GM12878 (cell line): ENCODE results near the gene UST. TPM values are rescaled to one million over a fixed set of nuclear protein-coding genes. Genes with fewer than 3 reads are reported as not detected.

Experiments
- ATAC-seq: fragments of 200-7000 bp; cut with Tn5 transposase; 3 replicates; pipeline ENCODE4 v1.9.1; 2020; ENCODE audit warnings: mild to moderate bottlenecking, moderate library complexity
- BruUV-seq: library from RNA; stranded (reverse); fragments of 400-500 nt; replicated peaks from 2 replicates; lab custom pipeline; 2021; lab: Mats Ljungman, UMichigan
- CTCF ChIA-PET: fragments of 300-600 bp; sonication (Branson Sonifier 250); formaldehyde crosslinking; extraction: SDS; loops from one replicate; lab custom pipeline; 2021; ENCODE audit warnings: inconsistent platforms; lab: Yijun Ruan, JAX
- POLR2A ChIA-PET: fragments of 350-600 bp; formaldehyde crosslinking; extraction: SDS; loops from one replicate; lab custom pipeline; 2021; ENCODE audit warnings: inconsistent platforms; lab: Charles Lee
- RAD21 ChIA-PET: fragments of 300-600 bp; sonication (Branson Sonifier 250); formaldehyde crosslinking; loops from one replicate; lab custom pipeline; 2023; ENCODE audit warnings: antibody characterized with exemption; ENCODE audit not compliant: unreplicated experiment; lab: Charles Lee
- SMC1A ChIA-PET: fragments of 300-600 bp; sonication (Branson Sonifier 250); formaldehyde crosslinking; loops from one replicate; lab custom pipeline; 2023; ENCODE audit not compliant: unreplicated experiment, uncharacterized antibody; lab: Charles Lee
- DNase-seq: peaks from one replicate; pipeline ENCODE4 v3.0.0-alpha.2; 2011; ENCODE audit warnings: low read depth, low spot score
- FAIRE-seq: peaks from 3 replicates; lab custom pipeline; 2011; peaks lifted over from hg19 to GRCh38; lab: Jason Lieb, UNC
- H2AFZ ChIP-seq: 2 replicates; pipeline ENCODE4 v1.6.0; 2011; ENCODE audit warnings: low read depth, low read length, control low read depth; ENCODE audit not compliant: control insufficient read depth
- H3K27ac ChIP-seq: 2 replicates; pipeline ENCODE4 v1.5.1; 2011; ENCODE audit warnings: control low read depth; ENCODE audit not compliant: control insufficient read depth, insufficient read depth
- H3K27me3 ChIP-seq, 2 experiments: replicated peaks in 1 of 2; 2 replicates each; pipeline versions ENCODE4 v1.6.0 to v1.6.1; 2011; ENCODE audit warnings: low read length in 1 of 2; ENCODE audit not compliant: control insufficient read depth in 2 of 2, insufficient read depth in 2 of 2
- H3K36me3 ChIP-seq, 2 experiments: 2 replicates each; pipeline ENCODE4 v1.5.1; 2011; ENCODE audit warnings: low read length in 1 of 2; ENCODE audit not compliant: control insufficient read depth in 2 of 2, insufficient read depth in 2 of 2
- H3K4me1 ChIP-seq: 2 replicates; pipeline ENCODE4 v1.6.1; 2011; ENCODE audit warnings: mild to moderate bottlenecking, low read length, moderate library complexity, mixed read lengths; ENCODE audit not compliant: control insufficient read depth, insufficient read depth
- H3K4me2 ChIP-seq: 2 replicates; pipeline ENCODE4 v1.6.0; 2011; ENCODE audit warnings: control low read depth; ENCODE audit not compliant: control insufficient read depth, insufficient read depth
- H3K4me3 ChIP-seq: fragments of 200-600 bp; sonication (generic); 2 replicates; pipeline ENCODE4 v1.5.1; 2016
- H3K79me2 ChIP-seq: 2 replicates; pipeline ENCODE4 v1.6.0; 2011; ENCODE audit warnings: low read length; ENCODE audit not compliant: control insufficient read depth, insufficient read depth
- H3K9ac ChIP-seq: 2 replicates; pipeline ENCODE4 v1.8.0; 2011; ENCODE audit warnings: low read length, control low read depth, mixed read lengths; ENCODE audit not compliant: control insufficient read depth, insufficient read depth
- H3K9me3 ChIP-seq: replicated peaks from 3 replicates; pipeline ENCODE4 v1.5.1; 2011; ENCODE audit warnings: mild to moderate bottlenecking, low read length; ENCODE audit not compliant: control insufficient read depth, insufficient read depth
- H4K20me1 ChIP-seq: 2 replicates; pipeline ENCODE4 v1.6.0; 2011; ENCODE audit not compliant: control insufficient read depth, insufficient read depth
- CHD2 ChIP-seq: IDR thresholded peaks from 2 replicates; pipeline ENCODE4 v1.6.1; 2011; ENCODE audit warnings: low read depth, low read length, improper control_type of control experiment, borderline replicate concordance
- EP300 ChIP-seq, 2 experiments: fragments of 150-350 bp in 1 of 2; IDR thresholded peaks; 2 replicates each; pipeline ENCODE4 v1.6.1; 2011 to 2012; ENCODE audit warnings: low read depth in 2 of 2, low read length in 2 of 2, borderline replicate concordance in 1 of 2, improper control_type of control experiment in 1 of 2, inconsistent platforms in 1 of 2; ENCODE audit not compliant: control insufficient read depth in 1 of 2
- ESRRA ChIP-seq: IDR thresholded peaks from 2 replicates; pipeline ENCODE4 v1.6.1; 2012; ENCODE audit warnings: mild to moderate bottlenecking, low read length, improper control_type of control experiment
- FOXK2 ChIP-seq: fragments of 450-650 bp; IDR thresholded peaks from 2 replicates; pipeline ENCODE4 v1.6.1; 2017; ENCODE audit warnings: mild to moderate bottlenecking, moderate library complexity
- HCFC1 ChIP-seq: fragments of 150-350 bp; IDR thresholded peaks from 2 replicates; pipeline ENCODE4 v1.6.1; 2014; ENCODE audit warnings: low read length
- RB1 ChIP-seq: fragments of 450-650 bp; formaldehyde crosslinking; IDR thresholded peaks from 2 replicates; pipeline ENCODE4 v1.6.1; 2017; ENCODE audit warnings: mild to moderate bottlenecking, borderline replicate concordance
- SP1 ChIP-seq: IDR thresholded peaks from one replicate; pipeline ENCODE4 v1.6.1; 2011; ENCODE audit warnings: low read depth, low read length
- TBL1XR1 ChIP-seq: IDR thresholded peaks from 2 replicates; pipeline ENCODE4 v1.6.1; 2012; ENCODE audit warnings: low read depth, low read length, improper control_type of control experiment
- WRNIP1 ChIP-seq: IDR thresholded peaks from 2 replicates; pipeline ENCODE4 v1.6.1; 2011; ENCODE audit warnings: low read depth, low read length, improper control_type of control experiment, borderline replicate concordance
- ZZZ3 ChIP-seq: IDR thresholded peaks from 2 replicates; pipeline ENCODE4 v1.6.1; 2011; ENCODE audit warnings: low read depth; ENCODE audit not compliant: control insufficient read depth, insufficient read length
- WGBS: methylation state at CpG from one replicate; pipeline ENCODE4 v1.1.6; 2016; ENCODE audit warnings: low lambda C conversion rate; ENCODE audit not compliant: insufficient replicate concordance, insufficient coverage; ENCODE audit errors: missing lambda C conversion rate; 5-methylcytosine and 5-hydroxymethylcytosine counted together
- in situ Hi-C: fragments of 300-500 bp; cut with MboI; formaldehyde crosslinking; loops from 9 replicates; pipeline ENCODE4 v1.14.3; 2018; ENCODE audit warnings: mixed read lengths
- intact Hi-C: fragments of 100-400 bp; cut with micrococcal nuclease; formaldehyde crosslinking; loops from one replicate; pipeline ENCODE4 v1.14.2; 2022; ENCODE audit not compliant: unreplicated experiment
- polyA plus RNA-seq, 11 experiments: library from polyadenylated mRNA; depleted of rRNA in 4 of 11; unstranded in 6 of 11; stranded (reverse) in 5 of 11; fragments of >200 nt; fragmentation: Nextera tagmentation in 4 of 11; fragmentation: Illumina TruSeq in 1 of 11; extraction: Ambion mirVana in 4 of 11; extraction: Trizol in 1 of 11; gene quantifications; 1 replicate in 1 of 11; 2 replicates in 10 of 11; pipeline versions ENCODE4 v1.2.1 to v1.2.3, GENCODE V29; 2011 to 2016; ENCODE audit warnings: inconsistent platforms in 2 of 11, missing spikeins in 2 of 11, low read depth in 1 of 11
- total RNA-seq, 4 experiments: library from RNA; depleted of rRNA in 3 of 4; stranded (reverse); fragments of >200 nt in 3 of 4; fragmentation: Illumina TruSeq in 1 of 4; extraction: Trizol in 1 of 4; gene quantifications; 2 replicates each; pipeline versions ENCODE4 v1.2.1 to v1.2.3, GENCODE V29; 2013 to 2021
- TF ChIP-seq, protein P1 (sequence below): fragments of 150-350 bp; IDR thresholded peaks from 2 replicates; pipeline ENCODE4 v1.6.1; 2014; ENCODE audit warnings: mild to moderate bottlenecking, low read depth, low read length
- TF ChIP-seq, protein P2 (sequence below): IDR thresholded peaks from 2 replicates; pipeline ENCODE4 v1.6.1; 2011; ENCODE audit warnings: borderline replicate concordance, low read depth, mild to moderate bottlenecking, moderate library complexity, mixed read lengths, low read length; ENCODE audit not compliant: insufficient read depth; ENCODE audit errors: extremely low read length
- TF ChIP-seq, protein P3 (sequence below): fragments of 150-350 bp; IDR thresholded peaks from 2 replicates; pipeline ENCODE4 v1.6.1; 2016; ENCODE audit warnings: low read depth, low read length

UST gene
- total and polyA plus RNA-seq, 10 of the 15 experiments (the other 5 are each of a cell fraction or from before 2014, with no cell fraction given) = 0.74 to 43.3 (median 2.2) TPM

DNA sequence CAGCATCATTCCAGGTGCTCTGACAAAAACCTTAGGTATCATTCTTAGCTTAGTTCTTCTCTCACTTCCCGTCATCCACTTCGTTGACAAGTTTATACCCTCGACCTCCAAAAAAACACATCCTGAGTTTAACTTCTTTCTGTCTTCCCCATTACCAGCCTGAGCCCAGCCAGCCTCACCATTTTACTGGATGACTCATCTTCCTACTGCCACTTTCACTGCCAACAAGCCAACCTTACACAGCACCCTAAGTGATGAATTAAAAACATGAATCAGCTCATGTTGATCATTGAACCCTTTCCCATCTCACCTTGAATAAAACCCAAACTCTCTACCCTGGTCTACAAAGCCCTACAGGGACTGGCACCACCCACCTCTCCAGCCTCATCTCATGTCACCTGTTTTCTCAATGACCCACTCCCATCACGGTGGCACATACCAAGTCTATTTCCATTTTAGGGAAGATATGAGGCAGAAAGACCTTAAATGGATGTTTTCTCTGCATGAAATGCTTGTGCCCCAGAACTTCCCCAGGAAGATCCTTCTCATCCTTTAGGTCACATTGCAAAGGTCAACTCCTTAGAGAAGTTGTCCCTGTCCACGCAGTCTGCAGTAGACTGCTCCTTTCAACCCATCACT is 9.9 kb upstream of the UST start (continued):
- TF ChIP-seq SP1 = no peak
- TF ChIP-seq RB1 = no peak
- TF ChIP-seq EP300 (IDR thresholded peaks at IDR 0.05; ENCODE audit: borderline replicate concordance in 1 of 2, control insufficient read depth in 1 of 2, low read depth in 2 of 2, low read length in 2 of 2) = no peak
- TF ChIP-seq, protein P1, sequence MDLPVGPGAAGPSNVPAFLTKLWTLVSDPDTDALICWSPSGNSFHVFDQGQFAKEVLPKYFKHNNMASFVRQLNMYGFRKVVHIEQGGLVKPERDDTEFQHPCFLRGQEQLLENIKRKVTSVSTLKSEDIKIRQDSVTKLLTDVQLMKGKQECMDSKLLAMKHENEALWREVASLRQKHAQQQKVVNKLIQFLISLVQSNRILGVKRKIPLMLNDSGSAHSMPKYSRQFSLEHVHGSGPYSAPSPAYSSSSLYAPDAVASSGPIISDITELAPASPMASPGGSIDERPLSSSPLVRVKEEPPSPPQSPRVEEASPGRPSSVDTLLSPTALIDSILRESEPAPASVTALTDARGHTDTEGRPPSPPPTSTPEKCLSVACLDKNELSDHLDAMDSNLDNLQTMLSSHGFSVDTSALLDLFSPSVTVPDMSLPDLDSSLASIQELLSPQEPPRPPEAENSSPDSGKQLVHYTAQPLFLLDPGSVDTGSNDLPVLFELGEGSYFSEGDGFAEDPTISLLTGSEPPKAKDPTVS = no peak
- no peak for TF ChIP-seq TBL1XR1

DNA sequence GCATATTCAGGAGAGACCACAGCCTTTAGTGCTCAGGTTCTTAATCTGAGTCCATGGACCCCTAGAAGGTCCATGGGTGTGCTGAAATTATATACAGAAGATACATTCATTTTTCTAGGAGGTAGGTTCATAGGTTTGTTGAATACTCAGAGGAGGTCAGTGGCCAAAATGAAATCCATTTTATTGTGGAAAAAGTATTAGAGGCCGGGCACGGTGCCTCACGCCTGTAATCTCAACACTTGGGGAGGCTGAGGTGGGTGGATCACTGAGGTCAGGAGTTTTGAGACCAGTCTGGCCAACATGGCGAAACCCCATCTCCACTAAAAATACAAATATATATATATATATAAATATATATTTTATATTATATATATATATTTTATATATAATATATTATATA is 9.0 kb upstream of the UST start:
- Histone ChIP-seq H3K79me2 (no peaks in the 10 kb centered on the region), H3K4me1 (no peaks in the 10 kb centered on the region), H3K9me3 (no peaks in the 10 kb centered on the region; the same call in 2 of the 3 replicates), H3K27me3 (peaks cover 0 to 2% of the 10 kb centered on the region in 2 experiments; a peak in 3 of 4 replicates), H3K27ac (no peak overlapping the region), H3K36me3 (no peaks in the 10 kb centered on the region), H3K9ac (no peak overlapping the region), H4K20me1 (no peaks in the 10 kb centered on the region), H3K4me3 (no peak overlapping the region), H2AFZ (no peak overlapping the region), H3K4me2 (no peak overlapping the region)
- SMC1A ChIA-PET = no interaction called here
- FAIRE-seq (no peak), DNase-seq (no peak), ATAC-seq (no peak)
- POLR2A ChIA-PET = interaction anchor here (0.5 kb wide), 1 partner anchor 16 kb away, joined by 3 read pairs; no protein-coding TSS in a partner anchor
- in situ Hi-C loops = no loop called here
- 100% methylated on average over 4 of the region's 4 CpGs for WGBS
- RAD21 ChIA-PET = no interaction called here
- CTCF ChIA-PET = no interaction called here
- intact Hi-C loops = no loop called here
- no TSS peak for BruUV-seq
- TF ChIP-seq CHD2 (no peak), HCFC1 (no peak), ZZZ3 (no peak), ESRRA (no peak), FOXK2 (no peak), WRNIP1 (no peak)
- TF ChIP-seq, protein P2, sequence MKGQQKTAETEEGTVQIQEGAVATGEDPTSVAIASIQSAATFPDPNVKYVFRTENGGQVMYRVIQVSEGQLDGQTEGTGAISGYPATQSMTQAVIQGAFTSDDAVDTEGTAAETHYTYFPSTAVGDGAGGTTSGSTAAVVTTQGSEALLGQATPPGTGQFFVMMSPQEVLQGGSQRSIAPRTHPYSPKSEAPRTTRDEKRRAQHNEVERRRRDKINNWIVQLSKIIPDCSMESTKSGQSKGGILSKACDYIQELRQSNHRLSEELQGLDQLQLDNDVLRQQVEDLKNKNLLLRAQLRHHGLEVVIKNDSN = no peak
- TF ChIP-seq, protein P3, sequence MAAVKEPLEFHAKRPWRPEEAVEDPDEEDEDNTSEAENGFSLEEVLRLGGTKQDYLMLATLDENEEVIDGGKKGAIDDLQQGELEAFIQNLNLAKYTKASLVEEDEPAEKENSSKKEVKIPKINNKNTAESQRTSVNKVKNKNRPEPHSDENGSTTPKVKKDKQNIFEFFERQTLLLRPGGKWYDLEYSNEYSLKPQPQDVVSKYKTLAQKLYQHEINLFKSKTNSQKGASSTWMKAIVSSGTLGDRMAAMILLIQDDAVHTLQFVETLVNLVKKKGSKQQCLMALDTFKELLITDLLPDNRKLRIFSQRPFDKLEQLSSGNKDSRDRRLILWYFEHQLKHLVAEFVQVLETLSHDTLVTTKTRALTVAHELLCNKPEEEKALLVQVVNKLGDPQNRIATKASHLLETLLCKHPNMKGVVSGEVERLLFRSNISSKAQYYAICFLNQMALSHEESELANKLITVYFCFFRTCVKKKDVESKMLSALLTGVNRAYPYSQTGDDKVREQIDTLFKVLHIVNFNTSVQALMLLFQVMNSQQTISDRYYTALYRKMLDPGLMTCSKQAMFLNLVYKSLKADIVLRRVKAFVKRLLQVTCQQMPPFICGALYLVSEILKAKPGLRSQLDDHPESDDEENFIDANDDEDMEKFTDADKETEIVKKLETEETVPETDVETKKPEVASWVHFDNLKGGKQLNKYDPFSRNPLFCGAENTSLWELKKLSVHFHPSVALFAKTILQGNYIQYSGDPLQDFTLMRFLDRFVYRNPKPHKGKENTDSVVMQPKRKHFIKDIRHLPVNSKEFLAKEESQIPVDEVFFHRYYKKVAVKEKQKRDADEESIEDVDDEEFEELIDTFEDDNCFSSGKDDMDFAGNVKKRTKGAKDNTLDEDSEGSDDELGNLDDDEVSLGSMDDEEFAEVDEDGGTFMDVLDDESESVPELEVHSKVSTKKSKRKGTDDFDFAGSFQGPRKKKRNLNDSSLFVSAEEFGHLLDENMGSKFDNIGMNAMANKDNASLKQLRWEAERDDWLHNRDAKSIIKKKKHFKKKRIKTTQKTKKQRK = no peak
